NCI-H1048 (cell line): ENCODE results near the gene TRIM65.

Source experiments
- DNase-seq: peaks from one replicate; lab custom pipeline; 2025; lab: John Stamatoyannopoulos, UW

TRIM65 gene

GRCh38 chr17:75896415-75897159 is at the start of gene TRIM65:
TSS of gene TRIM65 (minus strand) at chr17:75896951. CDS start at chr17:75896937, 14 bp downstream.
- peak; percentile 11 for DNase-seq

GRCh38 chr17:75945211-75945610 is 48.5 kb upstream of the TRIM65 start:
- no peak for DNase-seq

- DNase-seq, result no peak
These were observed 46.7 kb upstream of the TRIM65 start for GRCh38 chr17:75943491-75943890.

- no peak for DNase-seq
These were observed 45.7 kb upstream of the TRIM65 start for GRCh38 chr17:75942473-75942872.

- DNase-seq, result no peak
These were observed 44.7 kb upstream of the TRIM65 start for GRCh38 chr17:75941442-75941819.

- DNase-seq, result peak; percentile 90
These were observed 44.1 kb upstream of the TRIM65 start, which contains the start of gene FBF1 for GRCh38 chr17:75940727-75941441. TSS of gene FBF1 (minus strand) at chr17:75941042. CDS start at chr17:75938149, 2,893 bp downstream.

GRCh38 chr17:75937652-75938051 is 40.9 kb upstream of the TRIM65 start:
- no peak for DNase-seq

- no peak for DNase-seq
These were observed 37.1 kb upstream of the TRIM65 start for GRCh38 chr17:75933808-75934207.

- no peak for DNase-seq
These were observed 36.1 kb upstream of the TRIM65 start for GRCh38 chr17:75932852-75933251.

GRCh38 chr17:75931062-75931461 is 34.3 kb upstream of the TRIM65 start:
- DNase-seq, result no peak

- no peak for DNase-seq
These were observed 30.7 kb upstream of the TRIM65 start for GRCh38 chr17:75927286-75927922.

GRCh38 chr17:75926456-75926855 is 29.7 kb upstream of the TRIM65 start:
- no peak for DNase-seq

GRCh38 chr17:75925912-75926311 is 29.2 kb upstream of the TRIM65 start:
- no peak for DNase-seq

GRCh38 chr17:75925103-75925502 is 28.4 kb upstream of the TRIM65 start:
- DNase-seq, result no peak

- DNase-seq, result no peak
These were observed 26.5 kb upstream of the TRIM65 start for GRCh38 chr17:75922963-75923874.

- no peak for DNase-seq
These were observed 25.6 kb upstream of the TRIM65 start for GRCh38 chr17:75922173-75922961.

- no peak for DNase-seq
These were observed 24.8 kb upstream of the TRIM65 start for GRCh38 chr17:75921596-75921995.

- no peak for DNase-seq
These were observed 23.4 kb upstream of the TRIM65 start for GRCh38 chr17:75920045-75920560.

- DNase-seq, result no peak
These were observed 22.9 kb upstream of the TRIM65 start for GRCh38 chr17:75919611-75920010.

- DNase-seq, result no peak
These were observed 21.2 kb upstream of the TRIM65 start for GRCh38 chr17:75917917-75918445.
